ENCODE results near the gene TMEM54. TPM values are rescaled to one million over a fixed set of nuclear protein-coding genes. Genes with fewer than 3 reads are reported as not detected.

Gene TMEM54
- total RNA-seq, 2 donors from 2014 or later, result 40.2 to 41.2 TPM

GRCh38 chr1:32924881-32925344 lies 23.7 kb upstream of the TMEM54 start:
- Histone ChIP-seq H3K4me1 (peaks cover 4% of the 10 kb centered on the region), H3K4me3 (no peak overlapping the region), H3K27me3 (peaks cover 0 to 3% of the 10 kb centered on the region in 2 donors), H3K27ac (no peak overlapping the region), H3K36me3 (replicated peaks in 1 of 2; ENCODE audit: insufficient read depth in 1 of 2, low read depth in 2 of 2) (no peaks in the 10 kb centered on the region), H3K9me3 (no peaks in the 10 kb centered on the region)
- DNase-seq (no peak), ATAC-seq (peak; percentile 55)
- TF ChIP-seq CTCF (IDR thresholded peaks at IDR 0.05) (no peak), POLR2A (IDR thresholded peaks at IDR 0.05) (no peak)
- intact Hi-C loops (cut with DNase I), result no loop called here
- WGBS, 2 donors, result 21 to 42% methylated on average over 12 to 29 of the region's 31 CpGs

GRCh38 chr1:32920833-32921232 lies 19.6 kb upstream of the TMEM54 start:
- H3K27me3 ChIP-seq, result peaks cover 0 to 3% of the 10 kb centered on the region in 2 donors
- no peak overlapping the region for H3K27ac ChIP-seq
- no peak for TF ChIP-seq POLR2A (IDR thresholded peaks at IDR 0.05)
- no peak for TF ChIP-seq CTCF (IDR thresholded peaks at IDR 0.05)
- 61 to 81% methylated on average over 5 to 7 of the region's 7 CpGs for WGBS, 2 donors
- H3K9me3 ChIP-seq, result no peaks in the 10 kb centered on the region
- H3K4me3 ChIP-seq, result no peak overlapping the region
- no peaks in the 10 kb centered on the region for H3K36me3 ChIP-seq (replicated peaks in 1 of 2; ENCODE audit: insufficient read depth in 1 of 2, low read depth in 2 of 2)
- H3K4me1 ChIP-seq, result peaks cover 4% of the 10 kb centered on the region
- ATAC-seq, result no peak
- no peak for DNase-seq
- intact Hi-C loops (cut with DNase I), result no loop called here

- ATAC-seq (no peak), DNase-seq (no peak)
- Histone ChIP-seq H3K4me3 (no peak overlapping the region), H3K9me3 (no peaks in the 10 kb centered on the region), H3K36me3 (replicated peaks in 1 of 2; ENCODE audit: insufficient read depth in 1 of 2, low read depth in 2 of 2) (no peaks in the 10 kb centered on the region), H3K27me3 (no peaks in the 10 kb centered on the region), H3K4me1 (no peaks in the 10 kb centered on the region), H3K27ac (no peak overlapping the region)
- intact Hi-C loops (cut with DNase I), result no loop called here
- 77 to 88% methylated on average over 10 to 11 of the region's 11 CpGs for WGBS, 2 donors
- no peak for TF ChIP-seq POLR2A (IDR thresholded peaks at IDR 0.05)
- TF ChIP-seq CTCF (IDR thresholded peaks at IDR 0.05), result no peak
Measured at GRCh38 chr1:32919811-32920733, 18.9 kb upstream of the TMEM54 start.

GRCh38 chr1:32918179-32918578 lies 17.0 kb upstream of the TMEM54 start:
- DNase-seq, result no peak
- WGBS, 2 donors, result 63 to 64% methylated on average over 1 of the region's 1 CpG
- no peaks in the 10 kb centered on the region for H3K36me3 ChIP-seq (replicated peaks in 1 of 2; ENCODE audit: insufficient read depth in 1 of 2, low read depth in 2 of 2)

More at GRCh38 chr1:32918179-32918578, 17.0 kb upstream of the TMEM54 start:
- Histone ChIP-seq H3K9me3 (no peaks in the 10 kb centered on the region), H3K4me1 (no peaks in the 10 kb centered on the region), H3K27ac (no peak overlapping the region), H3K27me3 (no peaks in the 10 kb centered on the region), H3K4me3 (no peak overlapping the region)
- TF ChIP-seq CTCF (IDR thresholded peaks at IDR 0.05) (no peak), POLR2A (IDR thresholded peaks at IDR 0.05) (no peak)
- ATAC-seq, result no peak
- intact Hi-C loops (cut with DNase I), result no loop called here
